HG03095 (cell line): ENCODE results near the gene RIOK2.
"Not testable (repeated sequence)": the region's sequence is repeated elsewhere in the genome, so short reads cannot be mapped to it uniquely, and the experiment has no call there.

ENCODE experiments used
- ATAC-seq: cut with Tn5 transposase; IDR thresholded peaks from one replicate; pipeline ENCODE4 v1.9.1; 2021; ENCODE audit warnings: moderate library complexity; ENCODE audit not compliant: unreplicated experiment

The RIOK2 gene

DNA sequence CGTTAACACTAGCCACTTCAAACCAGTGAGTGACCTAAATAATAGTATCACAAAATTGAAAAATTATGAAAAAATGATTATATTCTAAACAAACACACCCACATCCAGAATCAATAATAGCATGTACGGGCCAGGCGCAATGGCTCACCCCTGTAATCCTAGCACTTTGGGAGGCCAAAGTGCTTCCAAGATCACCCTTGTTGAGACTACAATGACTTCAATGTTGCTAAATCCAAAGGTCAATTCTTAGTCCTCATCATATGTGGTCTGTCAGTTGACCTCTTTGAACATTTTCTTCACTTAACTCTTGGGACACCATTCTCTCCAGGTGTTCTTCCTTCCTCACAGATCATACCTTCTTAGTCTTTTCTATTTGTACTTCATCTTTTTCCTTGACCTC lies 11.3 kb downstream of the RIOK2 start:
- ATAC-seq = no peak

GRCh38 chr5:97167435-97167834 lies 15.6 kb downstream of the RIOK2 start:
- ATAC-seq = peak; percentile 66

DNA sequence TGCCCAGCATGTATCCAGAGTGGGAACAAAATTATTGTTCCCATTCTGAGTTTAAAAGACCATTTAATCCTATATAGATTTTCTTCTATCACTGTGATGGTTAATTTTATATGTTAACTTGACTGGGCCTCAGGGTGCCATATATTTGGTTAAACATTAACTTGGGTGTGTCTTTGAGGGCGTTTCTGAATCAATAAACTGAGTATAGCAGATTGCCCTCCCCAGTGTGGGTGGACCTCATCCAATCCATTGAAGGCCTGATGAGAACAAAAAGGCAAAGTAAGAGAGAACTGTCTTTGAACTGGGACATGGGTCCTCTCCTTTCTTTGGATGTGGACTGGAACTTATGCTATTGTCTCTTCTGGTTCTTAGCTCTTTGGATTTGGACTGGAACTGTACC lies 17.3 kb downstream of the RIOK2 start:
- no peak for ATAC-seq

- ATAC-seq = no peak
Measured at GRCh38 chr5:97164846-97165245, 18.2 kb downstream of the RIOK2 start.

DNA sequence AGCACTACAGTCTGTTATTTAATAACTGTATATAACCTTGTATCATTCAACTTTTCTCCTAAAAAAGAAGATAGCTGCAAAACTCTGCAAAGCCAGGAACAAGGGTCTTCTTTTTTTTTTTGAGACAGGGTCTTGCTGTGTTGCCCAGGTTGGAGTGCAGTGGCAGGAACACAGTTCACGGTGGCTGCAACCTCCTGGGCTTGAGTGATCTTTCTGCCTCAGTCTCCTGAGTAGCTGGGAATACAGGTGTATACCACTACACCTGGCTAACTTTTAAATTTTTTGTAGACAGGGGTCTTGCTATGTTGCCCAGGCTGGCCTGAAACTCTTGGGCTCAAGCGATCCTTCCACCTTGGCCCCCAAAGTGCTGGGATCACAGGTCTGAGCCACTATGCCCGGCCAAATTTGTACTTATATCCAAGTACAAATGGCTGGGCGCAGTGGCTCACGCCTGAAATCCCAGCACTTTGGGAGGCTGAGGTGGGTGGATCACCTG lies 19.2 kb downstream of the RIOK2 start:
- no peak for ATAC-seq

DNA sequence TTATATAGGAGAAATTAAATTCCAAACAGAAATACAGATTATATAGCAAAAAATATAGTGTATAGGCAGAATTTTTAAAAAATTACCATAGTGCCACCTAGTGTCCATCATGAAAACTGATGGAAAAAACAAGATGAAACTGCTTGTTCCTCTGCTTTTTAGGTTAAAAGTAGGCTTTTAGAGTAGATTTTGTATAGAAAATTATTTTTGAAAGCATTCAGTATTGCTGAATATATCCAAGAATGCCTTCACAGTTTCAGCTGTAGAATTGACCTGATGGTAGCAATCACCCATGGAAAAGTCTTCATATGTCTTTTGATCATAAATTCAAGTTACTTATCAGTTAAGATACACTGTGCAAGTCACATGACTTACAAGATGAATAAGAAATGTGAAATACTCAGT lies 19.7 kb downstream of the RIOK2 start:
- no peak for ATAC-seq

- ATAC-seq = no peak
Measured at GRCh38 chr5:97162045-97162444, 21.0 kb downstream of the RIOK2 start.

- no peak for ATAC-seq
Measured at GRCh38 chr5:97157689-97158088, 25.4 kb downstream of the RIOK2 start.

DNA sequence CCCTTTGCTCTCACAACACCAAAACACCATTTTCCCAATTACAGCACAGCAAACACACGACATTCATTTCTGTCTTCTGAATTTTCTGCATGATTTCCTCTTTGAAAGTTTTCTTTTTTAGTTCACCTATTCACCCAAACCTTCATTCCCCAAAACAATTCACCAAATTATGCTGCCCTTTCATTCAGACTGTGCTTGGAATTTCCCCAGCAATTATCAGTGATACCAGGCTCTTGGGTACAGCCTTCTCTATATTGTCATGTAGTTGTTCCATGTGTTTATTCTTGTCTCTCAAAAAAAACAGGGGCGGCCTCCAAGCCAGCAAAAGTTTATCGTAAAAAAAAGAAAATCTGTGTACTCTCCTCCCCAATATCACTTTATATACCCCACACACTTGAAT lies 31.7 kb downstream of the RIOK2 start:
- ATAC-seq = no peak

- ATAC-seq = no peak
Measured at GRCh38 chr5:97150401-97150800, 32.6 kb downstream of the RIOK2 start.

GRCh38 chr5:97149709-97150108 lies 33.3 kb downstream of the RIOK2 start:
- ATAC-seq = no peak

GRCh38 chr5:97148288-97148687 lies 34.8 kb downstream of the RIOK2 start:
- ATAC-seq = no peak

- ATAC-seq = no peak
Measured at GRCh38 chr5:97143704-97144103, 39.3 kb downstream of the RIOK2 start.

GRCh38 chr5:97142521-97143254 lies 40.4 kb downstream of the RIOK2 start, which contains the start of gene LIX1:
Gene LIX1, minus strand, starts transcription at chr5:97142611. Its CDS starts 35 bp downstream, at chr5:97142576.
- peak; percentile 76 for ATAC-seq

DNA sequence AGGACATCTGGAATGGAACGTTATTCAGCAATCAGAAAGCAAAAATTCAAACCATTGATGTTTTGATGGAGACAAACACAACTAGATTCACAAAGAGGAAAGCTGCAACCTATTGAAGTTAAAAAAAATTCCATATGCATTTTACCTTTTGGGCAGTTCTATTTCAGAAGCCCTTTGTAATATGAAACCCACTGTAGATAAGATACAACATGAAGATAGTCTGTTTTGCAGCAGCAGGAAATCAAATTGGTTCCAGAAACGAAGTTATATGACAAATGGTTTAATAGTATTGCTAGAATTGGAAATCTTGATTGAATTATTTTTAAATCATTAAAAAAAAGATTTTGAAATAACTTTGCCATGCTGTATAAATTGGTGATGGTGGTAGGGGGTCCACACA lies 41.5 kb downstream of the RIOK2 start:
- ATAC-seq = no peak

DNA sequence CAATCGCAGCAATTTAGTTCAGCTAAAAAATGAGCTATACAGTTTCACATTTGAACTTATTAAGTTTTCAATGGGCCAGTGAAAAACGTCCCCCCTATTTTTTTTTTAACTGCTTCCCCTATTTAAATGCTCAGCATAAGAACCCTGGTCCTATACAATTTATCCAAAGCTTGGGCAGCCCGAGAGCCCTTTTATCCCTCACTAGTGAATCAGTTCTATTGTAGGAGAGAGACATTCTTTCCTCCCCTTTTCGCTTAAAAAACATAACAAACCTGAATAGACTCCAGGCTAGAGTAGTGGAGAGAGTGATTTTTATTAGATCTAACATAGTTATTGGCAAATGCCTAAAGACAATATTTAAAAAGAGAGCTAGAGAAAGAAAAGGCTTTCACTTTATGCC lies 42.0 kb downstream of the RIOK2 start:
- no peak for ATAC-seq

DNA sequence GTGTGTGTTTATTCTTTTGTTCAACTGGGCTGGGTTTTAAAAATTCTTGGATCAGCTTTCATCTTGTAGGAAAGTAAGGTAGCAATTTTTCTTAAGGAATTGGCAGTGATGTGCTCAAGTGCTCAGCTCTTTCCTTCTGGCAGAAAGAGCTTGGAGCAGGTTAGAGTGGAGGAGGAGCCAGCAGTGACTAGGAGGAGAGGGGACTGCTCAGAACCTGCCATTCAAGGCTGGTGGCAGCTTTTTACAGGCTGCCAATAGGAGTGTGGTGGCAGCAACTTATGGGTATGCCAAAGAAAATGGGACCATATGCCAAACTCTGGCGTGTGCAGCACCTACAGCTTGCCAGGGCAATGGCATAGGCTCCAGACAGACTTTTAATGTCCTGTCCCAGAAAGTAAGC lies 42.8 kb downstream of the RIOK2 start:
- ATAC-seq = not testable (repeated sequence)

GRCh38 chr5:97136475-97136874 lies 46.6 kb downstream of the RIOK2 start:
- no peak for ATAC-seq

- ATAC-seq = no peak
Measured at GRCh38 chr5:97135868-97136267, 47.2 kb downstream of the RIOK2 start.

GRCh38 chr5:97134634-97135033 lies 48.4 kb downstream of the RIOK2 start:
- no peak for ATAC-seq

DNA sequence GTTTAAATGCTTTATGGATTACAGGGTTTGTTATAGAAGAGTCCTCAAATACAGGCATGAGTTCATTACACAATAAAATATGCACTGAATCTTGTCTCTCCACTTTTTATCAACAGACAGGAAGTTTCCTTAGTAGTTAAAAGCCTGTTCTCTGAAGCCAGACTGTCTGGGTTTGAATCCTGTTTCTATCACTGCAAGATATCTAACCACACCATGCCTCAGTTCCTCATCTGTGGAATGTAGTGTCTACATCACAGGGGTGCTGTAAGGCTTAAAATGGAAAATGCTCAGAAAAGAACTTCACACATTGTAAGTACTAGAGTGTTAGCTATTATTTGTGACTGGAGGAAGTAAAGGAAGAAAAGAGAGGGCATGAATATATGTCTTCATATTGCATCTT lies 49.9 kb downstream of the RIOK2 start:
- no peak for ATAC-seq

DNA sequence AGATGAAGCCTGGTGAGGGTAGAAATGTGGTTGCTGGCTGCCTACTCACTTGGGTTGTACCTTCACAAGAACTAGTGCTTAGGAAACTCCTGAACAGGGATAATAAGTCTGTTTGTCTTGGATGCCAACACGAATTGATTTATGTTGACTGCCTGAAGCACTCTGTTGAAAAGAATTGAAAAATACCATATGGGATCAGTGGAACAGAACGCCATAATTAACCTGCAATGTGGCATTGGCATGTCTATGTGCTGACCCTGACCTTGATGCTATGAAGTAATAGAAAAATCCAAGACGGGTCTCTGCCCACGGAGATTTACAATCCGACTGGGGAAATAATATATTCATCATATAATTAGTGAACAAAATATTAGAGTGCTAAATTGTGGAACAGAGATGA lies 51.1 kb downstream of the RIOK2 start:
- ATAC-seq = no peak

DNA sequence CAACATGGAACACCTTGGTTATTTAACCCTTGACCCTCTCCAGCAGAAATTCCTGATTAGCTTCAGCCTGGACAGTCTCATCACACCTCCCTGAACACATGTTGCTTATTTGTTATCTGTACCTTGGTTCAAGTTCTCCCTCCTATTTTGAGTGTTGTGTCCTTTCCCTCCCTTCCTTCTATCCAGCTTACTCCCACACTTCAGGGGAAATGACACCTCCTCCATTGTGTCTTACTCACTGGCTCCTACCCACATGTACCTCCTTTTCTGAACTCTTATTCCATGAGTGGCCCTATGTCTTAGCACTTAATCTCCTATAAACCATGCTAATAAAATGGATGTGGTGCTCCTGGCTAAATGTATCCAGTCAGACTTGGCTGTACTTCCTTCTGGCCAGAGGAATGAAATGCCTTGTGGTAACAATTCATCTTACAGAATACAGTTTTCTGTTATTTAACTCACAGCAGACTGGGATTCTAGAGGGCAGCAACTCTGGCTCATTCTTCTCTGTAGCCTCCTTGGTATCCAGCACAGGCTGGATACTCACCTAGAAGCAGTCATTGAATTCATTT lies 51.8 kb downstream of the RIOK2 start:
- no peak for ATAC-seq
